Tibial nerve (tissue), 3 donors: Measurements from ENCODE around the gene MEF2D.

Experiments
- POLR2A ChIP-seq, 2 donors: fragments of 450-650 bp; IDR thresholded peaks; one replicate each; pipeline ENCODE4 v1.6.1; 2017; ENCODE audit warnings: antibody characterized with exemption in 2 of 2, mild to moderate bottlenecking in 2 of 2, moderate library complexity in 2 of 2
- TF ChIP-seq, protein P1 (sequence below), 5 experiments: fragments of 200-600 bp in 3 of 5; fragments of 450-650 bp in 2 of 5; sonication (generic) in 3 of 5; IDR thresholded peaks; one replicate each; pipeline ENCODE4 v1.5.1; 2016 to 2019; ENCODE audit warnings: antibody characterized with exemption in 5 of 5, mild to moderate bottlenecking in 3 of 5, moderate library complexity in 2 of 5

DNA sequence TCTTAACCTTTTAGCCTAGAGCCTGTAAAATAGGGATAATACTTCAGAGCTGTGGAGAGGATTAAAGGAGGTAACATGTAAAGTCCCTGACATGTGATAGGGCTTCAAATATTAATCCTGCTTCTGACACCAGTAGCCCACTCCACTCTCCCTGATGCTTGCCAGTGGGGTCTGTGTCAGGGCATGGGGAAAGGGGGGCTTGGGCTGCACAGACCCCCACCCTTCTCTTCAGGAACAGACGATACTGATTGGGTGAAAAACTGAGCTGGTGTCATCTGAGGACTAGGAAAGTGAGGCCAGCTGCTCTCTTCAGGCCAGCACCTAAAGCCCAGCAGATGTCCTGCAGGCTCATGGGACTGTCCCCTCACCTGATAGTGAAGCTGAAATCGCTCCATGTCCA is 27.0 kb upstream of the MEF2D start:
- TF ChIP-seq, protein P1, sequence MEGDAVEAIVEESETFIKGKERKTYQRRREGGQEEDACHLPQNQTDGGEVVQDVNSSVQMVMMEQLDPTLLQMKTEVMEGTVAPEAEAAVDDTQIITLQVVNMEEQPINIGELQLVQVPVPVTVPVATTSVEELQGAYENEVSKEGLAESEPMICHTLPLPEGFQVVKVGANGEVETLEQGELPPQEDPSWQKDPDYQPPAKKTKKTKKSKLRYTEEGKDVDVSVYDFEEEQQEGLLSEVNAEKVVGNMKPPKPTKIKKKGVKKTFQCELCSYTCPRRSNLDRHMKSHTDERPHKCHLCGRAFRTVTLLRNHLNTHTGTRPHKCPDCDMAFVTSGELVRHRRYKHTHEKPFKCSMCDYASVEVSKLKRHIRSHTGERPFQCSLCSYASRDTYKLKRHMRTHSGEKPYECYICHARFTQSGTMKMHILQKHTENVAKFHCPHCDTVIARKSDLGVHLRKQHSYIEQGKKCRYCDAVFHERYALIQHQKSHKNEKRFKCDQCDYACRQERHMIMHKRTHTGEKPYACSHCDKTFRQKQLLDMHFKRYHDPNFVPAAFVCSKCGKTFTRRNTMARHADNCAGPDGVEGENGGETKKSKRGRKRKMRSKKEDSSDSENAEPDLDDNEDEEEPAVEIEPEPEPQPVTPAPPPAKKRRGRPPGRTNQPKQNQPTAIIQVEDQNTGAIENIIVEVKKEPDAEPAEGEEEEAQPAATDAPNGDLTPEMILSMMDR (IDR thresholded peaks at IDR 0.05), result no peak
- no peak for TF ChIP-seq POLR2A (IDR thresholded peaks at IDR 0.05)
